Hematopoietic multipotent progenitor cell treated with erythropoietin and hydrocortisone succinate and interleukin-3 and kit ligand, for 15 days (in vitro differentiated cells): ENCODE measurements around the gene KLK8.
"Not testable (repeated sequence)": the region's sequence is repeated elsewhere in the genome, so short reads cannot be mapped to it uniquely, and the experiment has no call there.

Experiments used
- DNase-seq: peaks from one replicate; pipeline ENCODE4 v3.0.0-alpha.2; 2015; ENCODE audit warnings: low spot score

KLK8 gene

DNA sequence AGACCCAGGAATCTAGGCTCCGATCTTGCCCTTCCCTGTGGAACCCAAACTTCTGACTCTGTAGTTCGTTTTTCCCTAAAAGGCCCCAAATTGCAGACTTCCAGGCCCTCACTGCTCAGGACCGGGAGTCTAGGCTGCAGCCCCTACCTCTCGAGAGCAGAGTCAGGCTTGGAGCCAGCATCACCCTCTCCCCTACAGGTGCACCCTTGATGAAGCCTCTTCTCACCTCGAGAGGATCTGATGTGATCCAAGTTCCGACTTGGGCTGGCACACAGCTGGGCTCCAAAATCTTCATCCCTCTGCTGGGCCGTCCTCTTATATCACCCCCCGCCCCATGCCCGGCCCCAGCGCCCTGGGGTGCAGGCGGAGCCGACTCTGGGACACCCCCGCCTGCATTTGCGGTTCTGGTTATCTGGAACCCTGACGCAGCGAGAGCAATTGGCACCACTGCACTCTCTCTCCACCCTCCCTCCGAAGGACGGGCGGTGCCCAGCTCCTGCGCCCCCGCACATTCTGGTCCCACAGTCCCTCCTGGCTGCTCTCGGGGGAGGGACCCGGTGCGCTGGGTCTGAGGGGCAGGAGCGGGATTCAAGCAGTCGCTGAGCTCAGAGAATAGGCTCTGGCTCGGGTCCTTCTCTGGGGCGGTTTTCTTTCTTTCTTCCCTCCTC is 17.6 kb downstream of the KLK8 start, which contains the start of gene KLK7:
KLK7 (minus strand) TSS at position 293 of the 668 bp plus-strand sequence. CDS start 1,518 bp downstream, outside the sequence.
- DNase-seq, result no peak

DNA sequence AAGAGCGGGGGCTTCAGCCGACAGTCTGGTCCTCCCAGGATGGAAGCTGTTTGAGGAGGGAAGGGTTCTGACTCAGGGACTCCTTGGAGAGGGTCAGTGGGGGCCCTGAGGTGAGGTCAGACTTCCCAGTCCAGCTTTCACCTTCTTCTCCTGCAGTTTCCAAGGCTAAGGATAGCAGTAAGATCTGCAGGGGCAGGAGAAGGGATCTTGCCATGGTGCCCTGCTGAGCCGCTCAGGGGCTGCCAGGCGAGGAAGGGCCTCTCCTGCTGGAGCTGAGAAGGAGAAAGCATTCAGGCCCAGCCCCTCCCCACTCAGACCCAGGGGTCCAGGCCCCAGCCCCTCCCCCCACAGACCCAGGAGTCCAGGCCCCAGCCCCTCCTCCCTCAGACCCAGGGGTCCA is 19.2 kb downstream of the KLK8 start:
- DNase-seq, result no peak

DNA sequence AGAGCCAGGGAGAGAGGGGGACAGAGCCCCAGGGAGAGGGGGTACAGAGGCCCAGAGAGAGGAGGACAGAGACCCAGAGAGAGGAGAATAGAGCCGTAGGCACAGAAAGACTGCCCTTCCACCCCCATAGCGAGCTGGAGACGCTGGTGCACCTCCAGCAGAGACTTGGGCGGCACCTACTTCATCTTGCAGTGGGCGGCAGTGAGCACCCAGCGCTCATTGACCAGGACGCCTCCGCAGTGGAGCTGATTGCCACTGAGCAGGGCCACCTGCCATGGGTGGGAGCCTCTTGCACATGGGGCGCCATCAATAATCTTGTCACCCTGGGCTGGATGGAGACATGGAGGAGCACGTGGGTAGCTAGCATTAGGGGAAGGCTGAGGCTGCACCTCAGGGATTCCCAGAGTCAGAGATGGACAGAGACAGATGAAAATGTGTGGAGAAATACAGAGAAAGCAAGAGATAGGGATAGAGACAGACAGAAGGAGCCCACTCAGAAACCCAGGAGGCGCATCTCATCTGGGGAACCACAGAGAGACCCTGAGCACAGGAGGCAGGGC is 19.7 kb downstream of the KLK8 start:
- DNase-seq, result no peak

DNA sequence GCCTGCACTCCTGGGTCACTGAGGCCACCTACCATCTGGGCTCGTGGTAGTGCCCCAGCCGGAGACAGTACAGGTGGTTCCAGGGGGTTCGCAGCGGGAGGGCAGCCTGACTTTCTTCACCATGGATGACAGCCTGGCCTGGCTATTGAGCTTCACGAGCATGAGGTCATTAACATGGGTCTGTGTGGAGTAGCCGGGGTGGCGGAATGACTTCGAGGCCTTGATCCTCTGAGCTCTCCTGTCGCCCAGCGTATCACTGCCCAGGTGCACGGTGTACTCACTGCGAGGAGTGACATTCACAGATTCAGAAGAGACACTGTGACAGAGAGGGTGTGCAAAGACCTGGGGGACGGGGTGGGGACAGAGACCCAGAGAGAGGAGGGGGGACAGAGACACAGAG is 21.2 kb downstream of the KLK8 start:
- no peak for DNase-seq

DNA sequence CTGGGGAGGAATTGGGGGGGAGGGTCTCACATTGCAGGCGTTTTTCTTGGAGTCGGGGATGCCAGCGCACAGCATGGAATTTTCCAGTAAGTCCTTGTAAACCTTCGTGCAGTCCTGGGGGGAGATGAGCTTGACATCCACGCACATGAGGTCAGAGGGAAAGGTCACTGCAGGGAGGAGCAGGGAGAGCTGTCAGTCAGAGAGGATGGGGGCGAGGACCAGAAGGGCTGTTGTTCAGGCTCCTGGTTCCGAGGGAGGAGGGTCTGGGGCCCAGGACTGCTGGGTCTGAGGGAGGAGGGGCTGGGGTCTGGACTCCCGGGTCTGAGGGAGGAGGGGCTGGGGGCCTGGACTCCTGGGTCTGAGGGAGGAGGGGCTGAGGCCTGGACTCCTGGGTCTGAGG is 21.6 kb downstream of the KLK8 start:
- DNase-seq, result no peak

DNA sequence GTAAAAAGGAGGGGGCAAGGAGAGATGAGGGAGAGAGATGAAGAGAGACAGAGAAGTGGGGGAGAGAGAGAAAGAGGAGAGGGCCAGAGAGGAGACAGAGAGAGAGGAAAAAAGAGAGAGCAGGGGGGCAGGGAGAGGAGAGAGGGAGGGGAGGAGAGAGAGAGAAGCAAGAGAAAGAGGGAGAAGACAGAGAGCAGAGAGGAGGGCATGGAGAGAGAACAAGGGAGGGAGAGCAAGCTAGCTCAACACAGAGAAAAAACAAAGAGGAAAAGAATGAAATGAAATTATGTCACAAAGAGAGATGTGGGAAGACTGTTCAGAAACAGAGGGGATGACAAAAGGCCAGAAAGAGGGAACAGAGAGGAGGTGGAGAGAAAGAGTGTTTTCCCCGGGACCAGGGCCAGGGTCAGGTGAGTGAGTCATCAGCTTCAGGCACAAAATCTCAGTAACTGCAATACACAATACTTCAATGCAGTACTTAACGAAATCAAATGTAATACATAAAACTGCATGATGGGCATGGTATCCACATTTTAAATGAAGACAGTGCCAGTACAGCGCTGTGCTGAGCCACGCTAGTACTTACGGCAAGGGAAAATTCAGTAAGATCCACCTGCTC is 22.5 kb downstream of the KLK8 start:
- no peak for DNase-seq

DNA sequence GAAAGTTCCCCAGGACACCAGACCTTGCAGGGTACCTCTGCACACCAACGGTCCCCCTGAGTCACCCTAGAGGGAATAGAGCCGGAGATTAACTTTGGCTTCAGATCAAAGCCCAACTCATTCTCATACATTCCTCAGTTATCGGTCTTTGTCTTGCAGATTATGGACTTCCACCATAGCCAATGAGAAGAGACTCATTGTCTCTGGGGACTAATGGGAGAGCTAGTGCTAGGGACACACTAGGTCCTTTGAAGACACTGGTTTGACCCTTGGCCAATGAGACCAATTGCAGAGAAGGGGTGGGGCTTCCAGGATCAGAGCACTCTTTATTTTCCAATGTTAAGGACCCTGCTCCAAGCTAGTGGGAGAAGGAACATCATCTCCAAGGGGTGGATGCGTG is 23.8 kb downstream of the KLK8 start:
- DNase-seq, result no peak

DNA sequence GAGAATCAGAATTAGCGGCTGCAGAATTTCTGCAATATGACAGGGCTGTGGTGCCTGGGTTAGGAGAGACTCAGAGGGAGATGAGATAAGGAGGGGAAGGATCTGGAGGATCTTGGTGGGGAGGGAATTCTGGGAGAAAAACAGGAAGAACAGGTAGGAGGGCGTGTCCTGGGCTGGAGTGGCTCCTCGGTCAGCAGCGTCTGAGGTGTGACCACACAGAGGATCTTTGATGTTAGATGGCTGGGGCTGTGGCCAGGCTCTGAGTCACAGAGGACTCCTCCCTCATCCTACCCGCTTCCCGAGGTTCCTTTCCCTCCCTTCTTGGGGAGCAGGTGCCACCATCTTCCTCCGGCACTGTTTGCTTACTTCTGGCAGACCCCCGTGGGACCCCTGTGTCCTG is 25.6 kb downstream of the KLK8 start:
- DNase-seq, result no peak

DNA sequence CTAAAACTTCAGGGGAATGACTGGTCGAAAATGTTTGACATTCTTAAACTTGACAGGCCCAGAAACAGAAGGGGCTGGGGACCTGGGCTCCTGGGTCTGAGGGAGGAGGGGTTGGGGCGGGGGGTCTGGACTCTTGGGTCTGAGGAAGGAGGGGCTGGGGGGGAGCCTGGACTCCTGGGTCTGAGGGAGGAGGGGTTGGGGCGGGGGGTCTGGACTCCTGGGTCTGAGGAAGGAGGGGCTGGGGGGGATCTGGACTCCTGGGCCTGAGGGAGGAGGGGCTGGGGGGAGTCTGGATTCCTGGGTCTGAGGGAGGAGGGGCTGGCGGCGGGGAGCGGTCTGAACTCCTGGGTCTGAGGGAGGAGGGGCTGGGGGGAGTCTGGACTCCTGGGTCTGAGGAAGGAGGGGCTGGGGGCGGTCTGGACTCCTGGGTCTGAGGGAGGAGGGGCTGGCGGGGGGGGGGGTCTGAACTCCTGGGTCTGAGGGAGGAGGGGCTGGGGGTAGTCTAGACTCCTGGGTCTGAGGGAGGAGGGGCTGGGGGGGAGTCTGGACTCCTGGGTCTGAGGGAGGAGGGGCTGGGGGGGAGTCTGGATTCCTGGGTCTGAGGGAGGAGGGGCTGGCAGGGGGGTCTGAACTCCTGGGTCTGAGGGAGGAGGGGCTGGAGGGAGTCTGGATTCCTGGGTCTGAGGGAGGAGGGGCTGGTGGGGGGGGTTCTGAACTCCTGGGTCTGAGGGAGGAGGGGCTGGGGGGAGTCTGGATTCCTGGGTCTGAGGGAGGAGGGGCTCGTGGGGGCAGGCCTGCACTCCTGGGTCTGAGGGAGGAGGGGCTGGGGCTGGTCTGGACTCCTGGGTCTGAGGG is 26.5 kb downstream of the KLK8 start:
- no peak for DNase-seq

DNA sequence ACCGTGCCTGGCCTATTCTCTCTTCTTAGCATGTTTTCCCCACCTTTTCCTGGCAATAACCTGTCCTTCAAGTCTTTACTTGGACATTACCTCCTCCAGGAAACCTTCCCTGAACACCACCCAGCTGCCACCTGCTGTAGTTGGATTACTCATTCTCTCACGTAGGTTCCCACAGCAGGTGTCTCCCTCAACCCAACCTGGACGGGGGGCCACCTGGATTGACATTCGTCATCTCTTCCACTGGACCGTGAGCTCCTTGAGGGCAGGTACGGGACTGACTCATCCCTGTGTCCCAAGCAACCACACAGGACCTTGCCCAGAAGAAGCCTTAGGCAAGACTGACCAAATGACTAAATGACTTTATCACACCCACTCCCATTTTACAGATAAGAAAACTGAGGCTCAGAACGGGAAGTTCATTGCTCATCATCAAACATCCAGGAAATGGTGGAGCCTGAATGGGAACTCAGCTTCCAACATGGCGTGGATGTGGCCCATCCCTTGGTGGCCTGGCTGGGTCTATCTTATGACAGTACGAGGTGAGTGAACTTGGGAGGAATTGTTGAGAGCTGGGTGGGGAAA is 28.5 kb downstream of the KLK8 start:
- DNase-seq, result no peak

DNA sequence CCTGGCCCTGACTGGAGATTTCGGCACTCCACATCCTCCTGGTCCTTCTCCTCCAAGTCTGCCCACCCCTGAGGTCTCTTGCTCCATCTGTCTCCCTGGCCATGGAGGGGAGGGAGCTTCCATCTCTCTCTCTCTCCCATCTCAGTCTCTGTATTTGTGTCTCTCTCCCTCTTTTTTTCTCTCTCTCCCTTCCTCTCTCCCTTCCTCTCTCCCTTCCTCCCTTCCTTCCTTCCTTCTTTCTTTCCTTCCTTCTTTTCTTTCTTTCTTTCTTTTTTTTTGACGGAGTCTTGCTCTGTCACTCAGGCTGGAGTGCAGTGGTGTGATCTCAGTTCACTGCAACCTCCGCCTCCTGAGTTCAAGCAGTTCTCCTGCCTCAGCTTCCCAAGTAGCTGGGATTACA is 31.6 kb downstream of the KLK8 start:
- DNase-seq, result not testable (repeated sequence)

DNA sequence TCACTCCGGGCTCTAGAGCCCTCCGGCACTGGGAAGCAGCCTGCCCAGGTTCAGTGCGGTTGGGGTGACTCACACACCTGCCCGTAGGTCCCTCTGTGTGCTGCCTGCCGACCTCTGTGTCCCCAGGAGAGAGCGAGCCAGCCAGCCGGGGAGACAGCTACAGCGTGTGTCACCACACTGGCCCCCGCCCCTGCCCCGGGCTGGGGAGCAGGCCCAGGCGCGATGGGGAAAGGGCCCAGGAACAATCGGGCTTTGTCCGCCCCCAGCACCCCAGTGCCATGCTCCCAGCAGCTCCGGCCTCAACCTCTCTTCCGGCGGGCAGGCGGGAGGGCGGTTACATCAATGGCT is 32.0 kb downstream of the KLK8 start, which contains the start of gene KLK6:
KLK6 (minus strand) TSS at position 179 of the 348 bp plus-strand sequence. CDS start 1,487 bp downstream, outside the sequence.
- no peak for DNase-seq

DNA sequence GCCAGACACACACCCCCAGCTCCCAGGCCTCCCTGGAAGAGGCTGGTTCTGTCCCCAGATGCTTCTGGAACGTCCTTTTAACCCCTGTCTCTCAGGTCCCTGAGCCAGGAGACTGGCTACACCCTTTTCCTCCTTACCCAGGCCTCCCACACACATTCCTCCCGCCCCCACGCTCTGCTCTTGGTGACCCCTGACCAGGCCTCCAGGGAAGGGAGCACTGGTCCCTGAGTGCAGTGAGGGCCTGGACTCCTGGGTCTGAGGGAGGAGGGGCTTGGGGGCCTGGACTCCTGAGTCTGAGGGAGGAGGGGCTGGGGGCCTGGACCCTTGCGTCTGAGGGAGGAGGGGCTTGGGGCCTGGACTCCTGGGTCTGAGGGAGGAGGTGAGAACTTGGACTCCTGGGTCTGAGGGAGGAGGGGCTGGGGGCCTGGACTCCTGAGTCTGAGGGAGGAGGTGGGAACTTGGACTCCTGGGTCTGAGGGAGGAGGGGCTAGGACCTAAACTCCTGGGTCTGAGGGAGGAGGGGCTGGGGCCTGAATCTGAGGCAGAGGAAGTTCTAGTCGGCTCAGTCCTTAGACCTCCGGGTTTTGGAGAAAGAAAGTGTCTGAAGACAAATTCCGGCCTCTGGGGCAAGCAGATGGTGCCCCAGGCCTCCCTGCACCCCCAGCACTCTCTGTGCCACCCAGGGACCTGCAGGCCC is 32.5 kb downstream of the KLK8 start:
- DNase-seq, result no peak

DNA sequence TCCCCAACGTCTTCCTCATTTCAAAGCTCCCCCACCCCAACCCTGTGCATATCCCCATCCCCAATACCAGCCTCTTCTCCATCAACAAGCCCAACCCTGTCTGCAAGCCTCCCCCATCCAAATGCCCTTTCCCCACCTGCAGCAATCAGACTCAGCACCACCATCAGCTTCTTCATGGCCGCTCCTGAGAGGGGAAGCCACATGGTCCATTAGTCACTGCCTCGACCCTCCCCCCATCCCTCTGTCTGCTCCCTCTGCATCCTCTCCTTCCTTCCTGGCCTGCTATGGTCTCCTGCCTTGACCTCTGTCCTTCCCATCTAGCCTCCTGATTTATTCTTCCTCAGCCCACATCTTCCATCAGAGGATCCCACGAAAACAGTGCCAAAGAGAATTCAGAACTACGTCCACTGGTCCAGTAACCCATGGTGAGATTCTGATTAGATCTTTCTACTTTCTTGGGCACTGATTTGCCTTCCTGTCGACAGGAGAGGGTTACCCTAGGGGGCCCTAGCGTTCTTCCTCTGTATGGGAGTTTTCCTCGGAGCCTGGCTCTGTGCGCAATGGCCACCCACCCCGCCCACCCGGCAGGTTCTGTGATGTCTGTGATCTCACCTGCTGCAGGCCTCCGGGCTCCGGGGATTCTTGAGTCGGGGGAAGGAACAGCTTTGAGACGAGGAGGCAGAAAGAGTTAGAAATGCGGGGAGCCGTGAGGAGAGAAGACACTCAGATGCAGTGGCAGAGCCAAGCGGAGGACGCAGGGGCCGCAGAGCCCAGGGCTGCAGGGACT is 33.3 kb downstream of the KLK8 start:
- no peak for DNase-seq

DNA sequence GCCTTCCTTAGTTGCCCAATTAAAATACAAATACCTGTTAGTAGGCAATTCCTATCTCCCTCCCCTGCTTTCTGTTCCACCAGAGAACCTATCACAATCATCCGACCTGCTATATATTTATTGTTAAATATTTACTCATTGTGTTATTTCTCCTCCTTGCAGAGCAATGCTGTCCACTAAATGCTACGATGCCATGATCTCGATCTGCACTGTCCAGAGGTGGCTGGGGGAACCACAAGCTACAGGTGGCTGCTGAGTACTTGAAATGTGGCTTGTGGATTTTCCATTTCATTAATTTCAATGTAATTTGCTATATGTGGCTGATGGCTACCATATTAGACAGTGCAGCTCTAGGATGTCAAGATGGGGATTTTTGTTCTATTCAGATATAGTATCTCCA is 37.1 kb downstream of the KLK8 start:
- no peak for DNase-seq

DNA sequence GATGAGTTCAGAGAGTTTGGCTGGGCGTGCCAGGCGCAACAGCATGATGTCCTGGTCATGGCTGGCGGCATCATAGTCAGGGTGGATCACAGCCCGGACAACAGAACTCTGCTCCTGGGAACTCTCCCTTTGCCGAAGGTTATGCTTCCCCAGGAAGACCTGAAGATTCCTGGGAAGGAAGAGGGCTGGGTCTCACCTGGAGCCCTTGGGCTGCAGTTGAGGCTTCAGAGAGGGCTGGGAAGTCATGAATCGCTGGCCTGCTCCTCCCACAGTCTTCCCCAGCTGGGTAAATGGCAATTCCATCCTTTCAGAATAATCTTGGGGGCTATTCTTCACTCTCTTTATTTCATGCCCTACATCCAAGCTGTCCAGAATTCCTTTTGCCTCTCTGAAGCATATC is 38.0 kb downstream of the KLK8 start:
- no peak for DNase-seq

DNA sequence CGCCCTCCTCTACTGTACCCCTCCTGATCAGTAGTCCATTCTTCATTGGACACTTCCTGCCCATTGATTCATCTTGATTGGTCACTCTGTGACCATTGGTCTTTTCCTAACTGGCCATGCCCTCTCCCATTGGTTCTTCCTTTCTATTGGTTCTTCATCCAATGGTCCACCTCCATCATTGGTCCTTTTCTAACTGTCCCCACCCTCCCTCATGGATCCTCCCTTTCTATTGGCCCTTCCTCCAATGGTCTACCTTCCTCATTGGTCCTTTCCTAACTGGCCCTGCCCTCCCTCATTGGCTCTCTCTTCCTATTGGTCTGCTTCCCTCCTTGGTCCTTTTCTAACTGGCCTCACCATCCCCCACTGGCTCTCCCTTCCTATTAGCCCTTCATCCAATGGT is 39.2 kb downstream of the KLK8 start:
- no peak for DNase-seq

DNA sequence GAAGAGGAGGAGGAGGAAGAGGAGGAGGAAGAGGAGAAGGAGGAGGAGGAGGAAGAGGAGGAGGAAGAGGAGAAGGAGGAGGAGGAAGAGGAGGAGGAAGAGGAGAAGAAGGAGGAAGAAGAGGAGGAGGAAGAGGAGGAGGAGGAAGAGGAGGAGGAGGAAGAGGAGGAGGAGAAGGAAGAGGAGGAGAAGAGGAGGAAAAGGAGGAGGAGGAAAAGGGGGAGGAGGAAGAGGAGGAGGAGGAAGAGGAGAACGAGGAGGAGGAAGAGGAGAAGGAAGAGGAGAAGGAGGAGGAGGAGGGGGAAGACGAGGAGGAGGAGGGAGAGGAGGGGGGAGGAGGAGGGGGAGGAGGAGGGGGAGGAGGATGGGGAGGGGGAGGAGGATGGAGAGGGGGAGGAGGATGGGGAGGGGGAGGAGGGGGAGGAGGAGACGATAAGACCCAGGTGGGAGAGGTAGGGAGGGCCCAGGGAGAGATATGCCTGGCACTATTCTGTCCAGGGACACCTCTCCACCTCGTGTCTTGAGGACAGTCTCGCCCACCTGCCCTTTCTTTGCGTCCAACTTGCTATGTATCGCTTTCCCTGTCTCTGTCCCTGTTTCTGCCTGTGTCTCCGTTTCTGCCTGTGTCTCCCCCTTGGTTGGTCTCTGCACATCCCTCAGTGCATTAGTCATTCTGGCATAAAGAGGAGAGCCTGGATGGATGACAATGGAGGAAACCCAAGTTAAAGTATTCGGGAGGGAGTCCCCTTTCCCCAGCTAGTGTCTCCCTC is 41.5 kb downstream of the KLK8 start:
- DNase-seq, result no peak

DNA sequence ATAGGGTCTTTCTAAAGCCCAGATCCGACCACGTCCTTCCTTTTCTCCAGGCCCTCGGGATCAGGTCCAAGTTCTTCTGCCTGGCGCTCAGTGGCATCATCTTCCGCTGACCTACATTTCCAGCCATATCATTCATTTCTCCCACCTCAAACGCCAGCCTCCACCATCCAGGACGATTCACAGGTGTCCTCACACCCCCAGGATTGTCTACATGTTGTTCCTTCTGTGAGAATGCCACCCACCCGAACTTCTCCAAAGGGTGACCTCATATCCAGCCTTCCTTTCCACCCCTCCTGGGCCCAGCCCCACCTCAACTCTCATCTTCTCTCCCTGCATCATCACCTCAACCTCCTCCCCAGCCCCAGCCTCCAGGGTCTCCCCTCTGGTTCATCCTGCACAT is 43.8 kb downstream of the KLK8 start:
- no peak for DNase-seq

DNA sequence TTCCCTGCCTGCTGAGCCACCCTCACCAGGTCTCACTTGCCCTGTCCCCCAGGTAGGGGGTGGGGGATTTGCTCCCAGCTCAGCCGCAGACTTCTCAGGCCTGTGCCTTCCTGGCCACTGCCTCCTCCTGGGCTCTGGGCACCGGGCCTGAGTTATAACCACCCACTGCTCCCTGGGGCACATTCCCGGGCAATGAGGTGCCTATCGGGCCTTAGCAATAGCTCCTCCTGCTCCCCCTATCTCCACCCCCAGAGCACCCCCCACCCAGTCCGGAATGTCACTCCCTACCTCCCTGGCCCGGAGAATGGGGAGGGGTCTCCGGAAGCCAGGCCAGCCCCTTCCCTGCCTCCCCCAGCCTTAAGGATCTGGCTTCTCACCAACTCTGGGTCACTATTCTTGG is 48.5 kb downstream of the KLK8 start, which contains the start of gene KLK5:
KLK5 (minus strand) TSS at position 129 of the 400 bp plus-strand sequence. CDS start 381 bp downstream, outside the sequence.
- no peak for DNase-seq
